Measurements from ENCODE around the gene ALDH1A1.

- TF ChIP-seq CTCF (IDR thresholded peaks at IDR 0.05) (no peak), POLR2A (IDR thresholded peaks at IDR 0.05) (no peak)
Measured at GRCh38 chr9:72952914-72953313, at the start of gene ALDH1A1.

Measured in prostate gland (tissue), 2 donors.